Tibial artery (tissue), 4 donors: Measurements from ENCODE around the gene DLG5.

ENCODE experiments used
- DNase-seq, 2 donors: peaks; one replicate each; pipeline ENCODE4 v3.0.0-alpha.2; 2019
- H3K27ac ChIP-seq, 2 donors: fragments of 200-600 bp; sonication (generic) in 1 of 2; 1 replicate in 1 of 2; 2 replicates in 1 of 2; pipeline ENCODE4 v1.5.1; 2018 to 2019; ENCODE audit warnings: mild to moderate bottlenecking in 1 of 2
- H3K27me3 ChIP-seq, 2 donors: fragments of 200-600 bp; sonication (generic) in 1 of 2; one replicate each; pipeline versions ENCODE4 v1.5.1 to v1.6.0; 2016 to 2019
- H3K36me3 ChIP-seq, 3 donors: fragments of 200-600 bp; sonication (generic) in 2 of 3; one replicate each; pipeline ENCODE4 v1.5.1; 2016 to 2019; ENCODE audit warnings: mild to moderate bottlenecking in 2 of 3
- H3K4me1 ChIP-seq, 4 donors: fragments of 200-600 bp; sonication (generic) in 2 of 4; 1 replicate in 3 of 4; 2 replicates in 1 of 4; pipeline ENCODE4 v1.5.1; 2016 to 2019
- H3K4me3 ChIP-seq, 2 donors: fragments of 200-600 bp; sonication (generic) in 1 of 2; 1 replicate in 1 of 2; 2 replicates in 1 of 2; pipeline ENCODE4 v1.5.1; 2018 to 2019; ENCODE audit warnings: mild to moderate bottlenecking in 2 of 2
- H3K9me3 ChIP-seq, 3 donors: fragments of 200-600 bp; sonication (generic) in 1 of 3; one replicate each; pipeline ENCODE4 v1.5.1; 2016 to 2019
- CTCF ChIP-seq, 2 experiments: fragments of 200-600 bp in 1 of 2; fragments of 450-650 bp in 1 of 2; IDR thresholded peaks; one replicate each; pipeline ENCODE4 v1.5.1; 2017 to 2019; ENCODE audit warnings: antibody characterized with exemption in 2 of 2, mild to moderate bottlenecking in 1 of 2, moderate library complexity in 1 of 2
- intact Hi-C: fragments of 100-400 bp; cut with DNase I; formaldehyde crosslinking; loops from one replicate; pipeline ENCODE4 v1.15.0; 2023; ENCODE audit warnings: low total_unique reads

The DLG5 gene

GRCh38 chr10:77884181-77884580, 42.4 kb downstream of the DLG5 start:
- H3K36me3 ChIP-seq, result no peaks in the 10 kb centered on the region
- intact Hi-C loops, result no loop called here
- no peak overlapping the region for H3K4me3 ChIP-seq
- no peaks in the 10 kb centered on the region for H3K27me3 ChIP-seq
- no peak for TF ChIP-seq CTCF (IDR thresholded peaks at IDR 0.05)
- DNase-seq, result no peak
- no peaks in the 10 kb centered on the region for H3K9me3 ChIP-seq
- H3K27ac ChIP-seq, result no peak overlapping the region
- peaks cover 0 to 65% (median 30%) of the 10 kb centered on the region in 4 donors for H3K4me1 ChIP-seq

- no peak for DNase-seq
- no peak overlapping the region for H3K4me3 ChIP-seq
- H3K27me3 ChIP-seq, result no peaks in the 10 kb centered on the region
- no peaks in the 10 kb centered on the region for H3K9me3 ChIP-seq
- TF ChIP-seq CTCF (IDR thresholded peaks at IDR 0.05), result no peak
- H3K36me3 ChIP-seq, result no peaks in the 10 kb centered on the region
- intact Hi-C loops, result no loop called here
- H3K27ac ChIP-seq, result no peak overlapping the region
- peaks cover 0 to 58% (median 23%) of the 10 kb centered on the region in 4 donors for H3K4me1 ChIP-seq
Measured at GRCh38 chr10:77881636-77882035, 44.9 kb downstream of the DLG5 start.

- peaks cover 0 to 54% (median 19%) of the 10 kb centered on the region in 4 donors for H3K4me1 ChIP-seq
- intact Hi-C loops, result no loop called here
- no peaks in the 10 kb centered on the region for H3K27me3 ChIP-seq
- TF ChIP-seq CTCF (IDR thresholded peaks at IDR 0.05), result no peak
- H3K9me3 ChIP-seq, result no peaks in the 10 kb centered on the region
- no peak overlapping the region for H3K27ac ChIP-seq
- DNase-seq, result no peak
- no peak overlapping the region for H3K4me3 ChIP-seq
- H3K36me3 ChIP-seq, result no peaks in the 10 kb centered on the region
Measured at GRCh38 chr10:77881222-77881621, 45.3 kb downstream of the DLG5 start.

GRCh38 chr10:77879710-77880109, 46.8 kb downstream of the DLG5 start:
- DNase-seq, result no peak
- peaks cover 0 to 47% (median 17%) of the 10 kb centered on the region in 4 donors for H3K4me1 ChIP-seq
- no peak for TF ChIP-seq CTCF (IDR thresholded peaks at IDR 0.05)
- no peak overlapping the region for H3K4me3 ChIP-seq
- no peaks in the 10 kb centered on the region for H3K9me3 ChIP-seq
- intact Hi-C loops, result no loop called here
- H3K36me3 ChIP-seq, result no peaks in the 10 kb centered on the region
- no peak overlapping the region for H3K27ac ChIP-seq
- no peaks in the 10 kb centered on the region for H3K27me3 ChIP-seq

- Histone ChIP-seq H3K4me1 (peaks cover 0 to 54% (median 19%) of the 10 kb centered on the region in 4 donors), H3K4me3 (no peak overlapping the region), H3K27me3 (no peaks in the 10 kb centered on the region), H3K27ac (no peak overlapping the region), H3K36me3 (no peaks in the 10 kb centered on the region), H3K9me3 (no peaks in the 10 kb centered on the region)
- intact Hi-C loops, result no loop called here
- no peak for DNase-seq
- TF ChIP-seq CTCF (IDR thresholded peaks at IDR 0.05), result no peak
Measured at GRCh38 chr10:77879065-77879464, 47.5 kb downstream of the DLG5 start.
